ENCODE measurements around the gene CEP41.

Gene CEP41

DNA sequence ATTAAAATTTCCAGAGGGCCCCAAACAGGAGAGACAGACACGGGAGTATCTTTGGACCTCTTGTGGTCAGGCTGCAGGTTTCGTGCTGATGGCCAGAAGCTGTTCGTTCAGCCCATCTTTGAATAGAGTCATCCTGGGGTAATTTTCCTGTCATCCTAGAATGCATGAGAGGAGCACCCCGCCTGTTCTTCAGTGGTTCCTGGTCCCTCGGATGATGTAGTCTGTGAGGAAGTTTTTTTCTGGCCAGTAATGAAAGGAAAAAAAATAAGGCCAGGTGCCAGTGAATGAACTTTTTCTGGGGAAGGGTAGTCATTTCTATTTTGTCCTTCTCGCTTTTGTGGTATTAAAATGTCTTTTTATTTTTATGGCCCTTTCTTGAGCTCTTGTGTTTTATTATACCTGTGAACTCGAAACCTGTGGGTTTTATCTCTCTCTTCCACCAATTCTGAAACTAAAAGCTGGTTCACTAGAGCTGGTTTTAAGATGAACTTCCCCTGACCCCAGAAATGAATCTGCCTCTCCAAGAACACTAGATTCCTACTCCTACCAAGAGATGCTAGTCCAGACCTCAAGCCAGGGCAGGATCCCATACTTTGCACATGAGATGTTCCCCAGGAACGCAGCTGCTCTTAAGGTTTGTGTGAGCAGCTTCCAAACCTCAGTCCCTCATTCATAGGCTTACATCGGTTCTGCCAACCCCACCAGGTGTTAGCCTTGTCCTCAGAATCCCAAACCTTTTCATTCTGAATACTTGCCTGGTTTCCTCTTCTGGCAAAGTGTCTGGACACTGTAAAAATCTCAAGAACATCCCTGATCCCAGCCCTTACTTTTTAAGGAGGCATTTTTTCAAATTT lies 35.7 kb upstream of the CEP41 start:
- Histone ChIP-seq H3K14ac (ENCODE audit: low read length) (no peak overlapping the region), H3K79me1 (ENCODE audit: low read depth, low read length) (no peaks in the 10 kb centered on the region), H3K18ac (ENCODE audit: low read length) (peak overlapping the region; percentile 27), H4K91ac (ENCODE audit: low read depth, low read length, poor library complexity) (no peak overlapping the region), H3K36me3 (replicated peaks in 1 of 2; ENCODE audit: control insufficient read depth in 2 of 2, insufficient read depth in 2 of 2, low read length in 2 of 2) (no peaks in the 10 kb centered on the region), H3K9ac (ENCODE audit: low read depth, low read length, poor library complexity) (no peak overlapping the region), H2BK120ac (ENCODE audit: low read depth, low read length) (no peak overlapping the region), H2BK12ac (ENCODE audit: low read length) (no peak overlapping the region), H2BK15ac (ENCODE audit: low read length) (no peak overlapping the region), H3K4me1 (ENCODE audit: control insufficient read depth in 2 of 2, insufficient read depth in 1 of 2, low read depth in 1 of 2, low read length in 2 of 2) (peaks cover 5 to 19% of the 10 kb centered on the region in 2 donors), H3K27me3 (ENCODE audit: control insufficient read depth in 3 of 3, insufficient read depth in 3 of 3, low read depth in 1 of 3, low read length in 3 of 3) (no peaks in the 10 kb centered on the region), H2AK5ac (ENCODE audit: low read depth, low read length) (no peak overlapping the region), H3K27ac (replicated peaks; ENCODE audit: low read length) (no peak overlapping the region), H4K8ac (ENCODE audit: low read depth, low read length) (no peak overlapping the region), H3K9me3 (replicated peaks in 1 of 2; ENCODE audit: control insufficient read depth in 2 of 2, insufficient read depth in 1 of 2, low read depth in 1 of 2, low read length in 2 of 2) (peaks cover 4 to 8% of the 10 kb centered on the region in 2 donors), H3K23ac (ENCODE audit: low read depth, low read length, poor library complexity) (no peak overlapping the region), H3K4me2 (ENCODE audit: insufficient read depth, low read length, poor library complexity, severe bottlenecking) (no peak overlapping the region), H3K4me3 (ENCODE audit: low read length in 2 of 2) (no peak overlapping the region), H2AFZ (ENCODE audit: low read length) (peak overlapping the region; percentile 74), H3K4ac (ENCODE audit: low read length) (no peak overlapping the region), H2BK5ac (ENCODE audit: low read length) (no peak overlapping the region)
- no peak for DNase-seq (ENCODE audit: low spot score)
- WGBS, 2 donors (ENCODE audit: extremely low coverage in 2 of 2, insufficient read length in 2 of 2, insufficient replicate concordance in 1 of 2) = no CpG with 5 or more reads among the region's 9 CpGs

DNA sequence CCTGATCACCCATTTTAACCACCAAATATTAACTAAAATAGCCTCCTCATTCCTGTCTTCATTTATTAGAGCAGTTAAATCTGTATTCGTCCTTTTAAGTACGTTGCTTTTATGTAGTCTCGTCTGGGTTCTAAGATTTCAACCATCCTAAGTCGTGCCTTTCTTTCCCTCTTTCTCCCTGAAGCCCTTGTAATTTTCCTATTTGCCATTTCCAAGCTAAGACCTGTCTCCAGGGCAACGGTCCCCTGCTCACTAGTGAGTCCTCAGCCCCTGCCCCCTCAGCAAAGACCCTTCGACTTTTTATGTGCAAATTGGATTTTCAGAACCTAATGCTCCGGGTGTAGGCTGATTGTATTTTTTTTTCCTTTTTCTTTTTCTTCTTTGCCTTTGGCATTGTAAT lies 35.0 kb upstream of the CEP41 start:
- Histone ChIP-seq H2BK5ac (ENCODE audit: low read length) (no peak overlapping the region), H3K27ac (replicated peaks; ENCODE audit: low read length) (no peak overlapping the region), H3K9me3 (replicated peaks in 1 of 2; ENCODE audit: control insufficient read depth in 2 of 2, insufficient read depth in 1 of 2, low read depth in 1 of 2, low read length in 2 of 2) (peaks cover 4 to 8% of the 10 kb centered on the region in 2 donors), H3K4me2 (ENCODE audit: insufficient read depth, low read length, poor library complexity, severe bottlenecking) (no peak overlapping the region), H3K9ac (ENCODE audit: low read depth, low read length, poor library complexity) (no peak overlapping the region), H4K91ac (ENCODE audit: low read depth, low read length, poor library complexity) (no peak overlapping the region), H2BK12ac (ENCODE audit: low read length) (no peak overlapping the region), H3K4ac (ENCODE audit: low read length) (no peak overlapping the region), H3K14ac (ENCODE audit: low read length) (no peak overlapping the region), H3K36me3 (replicated peaks in 1 of 2; ENCODE audit: control insufficient read depth in 2 of 2, insufficient read depth in 2 of 2, low read length in 2 of 2) (no peaks in the 10 kb centered on the region), H3K4me3 (ENCODE audit: low read length in 2 of 2) (no peak overlapping the region), H2AFZ (ENCODE audit: low read length) (peak overlapping the region; percentile 74), H2BK15ac (ENCODE audit: low read length) (no peak overlapping the region), H2BK120ac (ENCODE audit: low read depth, low read length) (no peak overlapping the region), H3K27me3 (ENCODE audit: control insufficient read depth in 3 of 3, insufficient read depth in 3 of 3, low read depth in 1 of 3, low read length in 3 of 3) (no peaks in the 10 kb centered on the region), H3K23ac (ENCODE audit: low read depth, low read length, poor library complexity) (no peak overlapping the region), H3K79me1 (ENCODE audit: low read depth, low read length) (no peaks in the 10 kb centered on the region), H4K8ac (ENCODE audit: low read depth, low read length) (no peak overlapping the region), H2AK5ac (ENCODE audit: low read depth, low read length) (no peak overlapping the region), H3K18ac (ENCODE audit: low read length) (no peak overlapping the region), H3K4me1 (ENCODE audit: control insufficient read depth in 2 of 2, insufficient read depth in 1 of 2, low read depth in 1 of 2, low read length in 2 of 2) (peaks cover 5 to 19% of the 10 kb centered on the region in 2 donors)
- DNase-seq (ENCODE audit: low spot score) = no peak
- no CpG with 5 or more reads among the region's 7 CpGs for WGBS, 2 donors (ENCODE audit: extremely low coverage in 2 of 2, insufficient read length in 2 of 2, insufficient replicate concordance in 1 of 2)

DNA sequence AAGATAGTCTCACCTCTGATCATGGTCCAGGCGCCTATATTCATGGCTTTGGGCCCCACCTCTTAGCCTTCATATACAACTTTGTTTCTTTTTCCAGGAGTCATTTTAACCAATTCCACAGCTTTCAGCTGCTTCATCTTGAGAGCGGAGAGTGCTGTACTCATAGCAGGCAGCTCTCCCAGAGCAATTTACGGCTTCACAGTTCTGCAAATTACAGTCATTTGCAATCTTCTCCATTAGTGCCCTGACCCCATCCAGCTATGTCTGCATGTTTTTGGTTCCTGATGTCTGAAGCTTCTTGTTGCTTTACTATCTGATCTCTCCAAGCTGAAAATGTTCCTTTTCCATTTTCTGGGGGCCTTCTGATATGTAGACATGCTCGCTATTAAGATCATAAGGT lies 33.1 kb upstream of the CEP41 start:
- Histone ChIP-seq H3K27me3 (ENCODE audit: control insufficient read depth in 3 of 3, insufficient read depth in 3 of 3, low read depth in 1 of 3, low read length in 3 of 3) (no peaks in the 10 kb centered on the region), H2BK15ac (ENCODE audit: low read length) (no peak overlapping the region), H2BK120ac (ENCODE audit: low read depth, low read length) (no peak overlapping the region), H3K14ac (ENCODE audit: low read length) (no peak overlapping the region), H3K4me2 (ENCODE audit: insufficient read depth, low read length, poor library complexity, severe bottlenecking) (no peak overlapping the region), H3K9me3 (replicated peaks in 1 of 2; ENCODE audit: control insufficient read depth in 2 of 2, insufficient read depth in 1 of 2, low read depth in 1 of 2, low read length in 2 of 2) (peaks cover 4 to 8% of the 10 kb centered on the region in 2 donors), H2BK12ac (ENCODE audit: low read length) (no peak overlapping the region), H3K79me1 (ENCODE audit: low read depth, low read length) (no peaks in the 10 kb centered on the region), H3K36me3 (replicated peaks in 1 of 2; ENCODE audit: control insufficient read depth in 2 of 2, insufficient read depth in 2 of 2, low read length in 2 of 2) (no peaks in the 10 kb centered on the region), H2AFZ (ENCODE audit: low read length) (peak overlapping the region; percentile 15), H3K9ac (ENCODE audit: low read depth, low read length, poor library complexity) (no peak overlapping the region), H2AK5ac (ENCODE audit: low read depth, low read length) (no peak overlapping the region), H3K4me3 (ENCODE audit: low read length in 2 of 2) (no peak overlapping the region), H3K27ac (replicated peaks; ENCODE audit: low read length) (no peak overlapping the region), H2BK5ac (ENCODE audit: low read length) (no peak overlapping the region), H4K91ac (ENCODE audit: low read depth, low read length, poor library complexity) (no peak overlapping the region), H3K23ac (ENCODE audit: low read depth, low read length, poor library complexity) (no peak overlapping the region), H3K18ac (ENCODE audit: low read length) (no peak overlapping the region), H3K4ac (ENCODE audit: low read length) (no peak overlapping the region), H4K8ac (ENCODE audit: low read depth, low read length) (no peak overlapping the region), H3K4me1 (ENCODE audit: control insufficient read depth in 2 of 2, insufficient read depth in 1 of 2, low read depth in 1 of 2, low read length in 2 of 2) (peaks cover 5 to 19% of the 10 kb centered on the region in 2 donors)
- no peak for DNase-seq (ENCODE audit: low spot score)
- WGBS, 2 donors (ENCODE audit: extremely low coverage in 2 of 2, insufficient read length in 2 of 2, insufficient replicate concordance in 1 of 2) = no CpG with 5 or more reads among the region's 4 CpGs

DNA sequence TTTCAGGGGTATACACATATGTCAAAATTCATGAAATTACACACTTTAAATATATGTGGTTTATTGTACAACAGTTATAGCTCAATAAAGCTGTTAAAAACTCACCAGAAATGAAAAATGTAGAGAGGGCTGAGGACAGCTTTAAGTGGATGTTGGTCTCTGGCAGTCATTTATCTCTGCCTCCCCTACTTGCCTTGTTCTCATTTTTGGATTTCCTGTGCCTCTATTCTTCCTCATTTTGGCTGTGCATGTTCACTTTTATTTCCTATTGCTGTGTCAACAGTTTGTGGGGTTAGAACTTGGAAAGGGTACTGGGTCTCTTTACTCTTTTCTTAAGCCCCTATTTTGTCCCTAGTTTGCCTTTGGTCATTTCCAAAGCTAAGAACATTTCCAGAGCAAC lies 32.5 kb upstream of the CEP41 start:
- Histone ChIP-seq H2AFZ (ENCODE audit: low read length) (no peak overlapping the region), H3K18ac (ENCODE audit: low read length) (no peak overlapping the region), H3K9ac (ENCODE audit: low read depth, low read length, poor library complexity) (no peak overlapping the region), H3K14ac (ENCODE audit: low read length) (no peak overlapping the region), H2BK12ac (ENCODE audit: low read length) (no peak overlapping the region), H4K8ac (ENCODE audit: low read depth, low read length) (no peak overlapping the region), H3K9me3 (replicated peaks in 1 of 2; ENCODE audit: control insufficient read depth in 2 of 2, insufficient read depth in 1 of 2, low read depth in 1 of 2, low read length in 2 of 2) (peaks cover 4 to 5% of the 10 kb centered on the region in 2 donors), H3K4me3 (ENCODE audit: low read length in 2 of 2) (no peak overlapping the region), H3K23ac (ENCODE audit: low read depth, low read length, poor library complexity) (no peak overlapping the region), H2BK120ac (ENCODE audit: low read depth, low read length) (no peak overlapping the region), H3K4me1 (ENCODE audit: control insufficient read depth in 2 of 2, insufficient read depth in 1 of 2, low read depth in 1 of 2, low read length in 2 of 2) (peaks cover 5 to 19% of the 10 kb centered on the region in 2 donors), H3K36me3 (replicated peaks in 1 of 2; ENCODE audit: control insufficient read depth in 2 of 2, insufficient read depth in 2 of 2, low read length in 2 of 2) (no peaks in the 10 kb centered on the region), H3K27me3 (ENCODE audit: control insufficient read depth in 3 of 3, insufficient read depth in 3 of 3, low read depth in 1 of 3, low read length in 3 of 3) (no peaks in the 10 kb centered on the region), H3K79me1 (ENCODE audit: low read depth, low read length) (no peaks in the 10 kb centered on the region), H3K4ac (ENCODE audit: low read length) (no peak overlapping the region), H2AK5ac (ENCODE audit: low read depth, low read length) (no peak overlapping the region), H3K27ac (replicated peaks; ENCODE audit: low read length) (no peak overlapping the region), H3K4me2 (ENCODE audit: insufficient read depth, low read length, poor library complexity, severe bottlenecking) (no peak overlapping the region), H4K91ac (ENCODE audit: low read depth, low read length, poor library complexity) (no peak overlapping the region), H2BK15ac (ENCODE audit: low read length) (no peak overlapping the region), H2BK5ac (ENCODE audit: low read length) (no peak overlapping the region)
- no peak for DNase-seq (ENCODE audit: low spot score)
